Glutamatergic neuron (in vitro differentiated cells): ENCODE data around the gene ATG101. TPM values are rescaled to one million over a fixed set of nuclear protein-coding genes. Genes with fewer than 3 reads are reported as not detected.

Experiments used
- DNase-seq: peaks from one replicate; pipeline ENCODE4 v3.0.0; 2022
- H3K27ac Mint-ChIP-seq: one replicate; pipeline ENCODE4 v1.8.0; 2020; ENCODE audit warnings: mild to moderate bottlenecking, mixed read lengths, inconsistent platforms; ENCODE audit not compliant: unreplicated experiment
- H3K27me3 Mint-ChIP-seq: one replicate; pipeline ENCODE4 v1.8.0; 2020; ENCODE audit warnings: mild to moderate bottlenecking, moderate library complexity, mixed read lengths, inconsistent platforms; ENCODE audit not compliant: unreplicated experiment
- H3K36me3 Mint-ChIP-seq: one replicate; pipeline ENCODE4 v1.8.0; 2020; ENCODE audit warnings: mild to moderate bottlenecking, mixed read lengths, inconsistent platforms; ENCODE audit not compliant: unreplicated experiment
- H3K4me1 Mint-ChIP-seq: one replicate; pipeline ENCODE4 v1.8.0; 2020; ENCODE audit warnings: mild to moderate bottlenecking, low read depth, mixed read lengths, inconsistent platforms; ENCODE audit not compliant: unreplicated experiment
- H3K4me3 Mint-ChIP-seq: one replicate; pipeline ENCODE4 v1.8.0; 2020; ENCODE audit warnings: mild to moderate bottlenecking, mixed read lengths, inconsistent platforms; ENCODE audit not compliant: unreplicated experiment
- H3K9me3 Mint-ChIP-seq: one replicate; pipeline ENCODE4 v1.8.0; 2020; ENCODE audit warnings: mild to moderate bottlenecking, moderate library complexity, mixed read lengths, inconsistent platforms; ENCODE audit not compliant: unreplicated experiment
- total RNA-seq: library from RNA; stranded (reverse); fragmentation: NEBNext Ultra II Directional; extraction: Animal tissue kit (Norgen Biotek cat#: 25700); gene quantifications from one replicate; pipeline ENCODE4 v1.2.1, GENCODE V29; 2021; ENCODE audit not compliant: unreplicated experiment
- TF ChIP-seq, protein P1 (sequence below): fragments of 200-600 bp; sonication (generic); IDR thresholded peaks from one replicate; pipeline ENCODE4 v1.5.0; 2021; ENCODE audit not compliant: partially characterized antibody, unreplicated experiment

Gene ATG101
- total RNA-seq, 1 donor from 2014 or later, result 26.2 TPM

- TF ChIP-seq, protein P1, sequence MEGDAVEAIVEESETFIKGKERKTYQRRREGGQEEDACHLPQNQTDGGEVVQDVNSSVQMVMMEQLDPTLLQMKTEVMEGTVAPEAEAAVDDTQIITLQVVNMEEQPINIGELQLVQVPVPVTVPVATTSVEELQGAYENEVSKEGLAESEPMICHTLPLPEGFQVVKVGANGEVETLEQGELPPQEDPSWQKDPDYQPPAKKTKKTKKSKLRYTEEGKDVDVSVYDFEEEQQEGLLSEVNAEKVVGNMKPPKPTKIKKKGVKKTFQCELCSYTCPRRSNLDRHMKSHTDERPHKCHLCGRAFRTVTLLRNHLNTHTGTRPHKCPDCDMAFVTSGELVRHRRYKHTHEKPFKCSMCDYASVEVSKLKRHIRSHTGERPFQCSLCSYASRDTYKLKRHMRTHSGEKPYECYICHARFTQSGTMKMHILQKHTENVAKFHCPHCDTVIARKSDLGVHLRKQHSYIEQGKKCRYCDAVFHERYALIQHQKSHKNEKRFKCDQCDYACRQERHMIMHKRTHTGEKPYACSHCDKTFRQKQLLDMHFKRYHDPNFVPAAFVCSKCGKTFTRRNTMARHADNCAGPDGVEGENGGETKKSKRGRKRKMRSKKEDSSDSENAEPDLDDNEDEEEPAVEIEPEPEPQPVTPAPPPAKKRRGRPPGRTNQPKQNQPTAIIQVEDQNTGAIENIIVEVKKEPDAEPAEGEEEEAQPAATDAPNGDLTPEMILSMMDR, result no peak
- peaks cover 9% of the 10 kb centered on the region for H3K4me1 Mint-ChIP-seq
- peaks cover 2% of the 10 kb centered on the region for H3K27me3 Mint-ChIP-seq
- H3K9me3 Mint-ChIP-seq, result no peaks in the 10 kb centered on the region
- no peak overlapping the region for H3K27ac Mint-ChIP-seq
- DNase-seq, result no peak
- no peaks in the 10 kb centered on the region for H3K36me3 Mint-ChIP-seq
- H3K4me3 Mint-ChIP-seq, result no peak overlapping the region
These were observed 13.8 kb upstream of the ATG101 start for GRCh38 chr12:52055731-52056711.

GRCh38 chr12:52056801-52057637 is 12.8 kb upstream of the ATG101 start:
- no peak overlapping the region for H3K4me3 Mint-ChIP-seq
- H3K27ac Mint-ChIP-seq, result no peak overlapping the region
- no peak for DNase-seq

DNA sequence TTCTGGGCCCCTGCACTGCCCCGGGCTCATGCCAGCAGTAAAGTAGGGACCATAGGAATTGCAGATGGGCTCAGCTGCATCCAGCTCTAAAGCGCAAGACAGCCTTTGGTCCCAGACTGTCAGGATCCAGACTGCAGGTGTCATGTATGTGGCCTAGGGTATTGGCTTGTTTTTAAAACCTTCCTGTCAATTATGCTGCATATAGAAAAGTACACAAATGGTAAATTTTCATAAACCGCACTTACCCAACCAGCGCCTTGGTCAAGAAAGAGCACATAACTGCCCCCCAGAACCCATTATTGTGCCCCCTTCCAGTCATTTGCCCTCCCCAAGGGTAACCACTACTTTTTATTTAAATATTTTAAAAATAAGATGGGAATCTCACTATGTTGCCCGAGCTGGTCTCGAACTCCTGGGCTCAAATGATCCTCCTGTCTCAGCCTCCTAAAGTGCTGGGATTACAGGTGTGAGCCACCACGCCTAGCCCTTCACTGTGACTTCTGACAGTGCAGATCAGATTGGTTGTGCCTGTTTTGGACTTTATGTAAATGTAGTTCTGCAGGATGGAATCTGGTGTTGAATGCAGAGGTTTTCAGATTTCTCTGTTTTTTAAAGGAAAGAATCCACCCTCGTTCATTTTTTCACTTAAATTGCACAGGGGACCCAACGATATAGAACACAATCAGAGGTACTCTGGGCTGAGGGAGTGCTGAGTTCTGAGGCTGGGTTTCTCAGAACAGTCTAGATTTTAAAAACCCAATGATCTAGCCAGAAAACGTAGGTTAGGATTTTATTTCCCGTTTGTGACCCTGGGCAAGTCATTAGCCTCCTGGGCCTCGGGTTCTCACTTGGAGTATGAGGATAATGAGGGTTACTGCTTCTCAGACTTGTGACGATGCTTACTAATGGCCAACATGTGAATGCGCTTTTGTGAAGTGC is 11.9 kb upstream of the ATG101 start:
- Mint-ChIP-seq H3K27ac (no peak overlapping the region), H3K36me3 (no peaks in the 10 kb centered on the region), H3K27me3 (no peaks in the 10 kb centered on the region), H3K4me1 (peaks cover 8% of the 10 kb centered on the region), H3K9me3 (no peaks in the 10 kb centered on the region), H3K4me3 (no peak overlapping the region)
- DNase-seq, result no peak
- TF ChIP-seq, protein P1, result no peak

More at GRCh38 chr12:52056801-52057637, 12.8 kb upstream of the ATG101 start:
- Mint-ChIP-seq H3K27me3 (no peaks in the 10 kb centered on the region), H3K36me3 (no peaks in the 10 kb centered on the region), H3K9me3 (no peaks in the 10 kb centered on the region), H3K4me1 (peaks cover 7% of the 10 kb centered on the region)
- TF ChIP-seq, protein P1, result no peak

- Mint-ChIP-seq H3K4me3 (no peak overlapping the region), H3K27ac (peak overlapping the region; percentile 59), H3K27me3 (no peaks in the 10 kb centered on the region), H3K36me3 (no peaks in the 10 kb centered on the region), H3K9me3 (no peaks in the 10 kb centered on the region), H3K4me1 (peaks cover 11% of the 10 kb centered on the region)
- TF ChIP-seq, protein P1, result no peak
- no peak for DNase-seq
These were observed 11.0 kb upstream of the ATG101 start for GRCh38 chr12:52058631-52059361.
